Tibial artery (tissue), 4 donors: ENCODE measurements around the gene ZNF766.

Source experiments
- DNase-seq, 2 donors: peaks; one replicate each; pipeline ENCODE4 v3.0.0-alpha.2; 2019
- H3K27ac ChIP-seq, 2 donors: fragments of 200-600 bp; sonication (generic) in 1 of 2; 1 replicate in 1 of 2; 2 replicates in 1 of 2; pipeline ENCODE4 v1.5.1; 2018 to 2019; ENCODE audit warnings: mild to moderate bottlenecking in 1 of 2
- H3K27me3 ChIP-seq, 2 donors: fragments of 200-600 bp; sonication (generic) in 1 of 2; one replicate each; pipeline versions ENCODE4 v1.5.1 to v1.6.0; 2016 to 2019
- H3K36me3 ChIP-seq, 3 donors: fragments of 200-600 bp; sonication (generic) in 2 of 3; one replicate each; pipeline ENCODE4 v1.5.1; 2016 to 2019; ENCODE audit warnings: mild to moderate bottlenecking in 2 of 3
- H3K4me1 ChIP-seq, 4 donors: fragments of 200-600 bp; sonication (generic) in 2 of 4; 1 replicate in 3 of 4; 2 replicates in 1 of 4; pipeline ENCODE4 v1.5.1; 2016 to 2019
- H3K4me3 ChIP-seq, 2 donors: fragments of 200-600 bp; sonication (generic) in 1 of 2; 1 replicate in 1 of 2; 2 replicates in 1 of 2; pipeline ENCODE4 v1.5.1; 2018 to 2019; ENCODE audit warnings: mild to moderate bottlenecking in 2 of 2
- H3K9me3 ChIP-seq, 3 donors: fragments of 200-600 bp; sonication (generic) in 1 of 3; one replicate each; pipeline ENCODE4 v1.5.1; 2016 to 2019
- CTCF ChIP-seq, 2 experiments: fragments of 200-600 bp in 1 of 2; fragments of 450-650 bp in 1 of 2; IDR thresholded peaks; one replicate each; pipeline ENCODE4 v1.5.1; 2017 to 2019; ENCODE audit warnings: antibody characterized with exemption in 2 of 2, mild to moderate bottlenecking in 1 of 2, moderate library complexity in 1 of 2
- intact Hi-C: fragments of 100-400 bp; cut with DNase I; formaldehyde crosslinking; loops from one replicate; pipeline ENCODE4 v1.15.0; 2023; ENCODE audit warnings: low total_unique reads

ZNF766 gene

GRCh38 chr19:52231154-52231910, 38.1 kb upstream of the ZNF766 start:
- no peak for TF ChIP-seq CTCF (IDR thresholded peaks at IDR 0.05)
- H3K27me3 ChIP-seq = no peaks in the 10 kb centered on the region
- no peaks in the 10 kb centered on the region for H3K4me1 ChIP-seq
- H3K36me3 ChIP-seq = peaks cover 19 to 37% (median 27%) of the 10 kb centered on the region in 3 donors
- no peaks in the 10 kb centered on the region for H3K9me3 ChIP-seq
- H3K27ac ChIP-seq = no peak overlapping the region
- DNase-seq = no peak
- intact Hi-C loops = loop anchor here (10.0 kb wide), 2 partner anchors 57 to 307 kb away; partner anchors contain the start of genes ZNF613 and ZNF836
- H3K4me3 ChIP-seq = no peak overlapping the region

GRCh38 chr19:52234406-52234805, 35.0 kb upstream of the ZNF766 start:
- intact Hi-C loops = loop anchor here (10.0 kb wide), 2 partner anchors 60 to 310 kb away; partner anchors contain the start of genes ZNF613 and ZNF836
- no peaks in the 10 kb centered on the region for H3K9me3 ChIP-seq
- H3K4me3 ChIP-seq = no peak overlapping the region
- no peaks in the 10 kb centered on the region for H3K4me1 ChIP-seq
- H3K27ac ChIP-seq = no peak overlapping the region
- peaks cover 0 to 6% (median 0%) of the 10 kb centered on the region in 3 donors for H3K36me3 ChIP-seq
- no peaks in the 10 kb centered on the region for H3K27me3 ChIP-seq
- no peak for DNase-seq
- no peak for TF ChIP-seq CTCF (IDR thresholded peaks at IDR 0.05)

GRCh38 chr19:52237197-52237596, 32.2 kb upstream of the ZNF766 start:
- no peak for TF ChIP-seq CTCF (IDR thresholded peaks at IDR 0.05)
- intact Hi-C loops = loop anchor here (2.0 to 10.0 kb wide), 3 partner anchors 62 to 312 kb away; partner anchors contain the start of genes ZNF613, ZNF616 and ZNF836

GRCh38 chr19:52237771-52238400, 31.5 kb upstream of the ZNF766 start:
- H3K4me1 ChIP-seq = no peaks in the 10 kb centered on the region
- no peaks in the 10 kb centered on the region for H3K27me3 ChIP-seq
- TF ChIP-seq CTCF (IDR thresholded peaks at IDR 0.05) = peak; percentile 81 to 92
- no peak overlapping the region for H3K4me3 ChIP-seq
- no peak overlapping the region for H3K27ac ChIP-seq
- no peaks in the 10 kb centered on the region for H3K36me3 ChIP-seq
- no peaks in the 10 kb centered on the region for H3K9me3 ChIP-seq
- peak; percentile 32 to 72 for DNase-seq
- intact Hi-C loops = loop anchor here (2.0 to 10.0 kb wide), 3 partner anchors 63 to 313 kb away; partner anchors contain the start of genes ZNF613, ZNF616 and ZNF836

More at GRCh38 chr19:52237197-52237596, 32.2 kb upstream of the ZNF766 start:
- H3K9me3 ChIP-seq = no peaks in the 10 kb centered on the region
- no peak overlapping the region for H3K4me3 ChIP-seq
- no peaks in the 10 kb centered on the region for H3K36me3 ChIP-seq
- no peaks in the 10 kb centered on the region for H3K27me3 ChIP-seq
- DNase-seq = no peak
- H3K27ac ChIP-seq = no peak overlapping the region
- H3K4me1 ChIP-seq = no peaks in the 10 kb centered on the region

- no peaks in the 10 kb centered on the region for H3K9me3 ChIP-seq
- DNase-seq = no peak
- no peaks in the 10 kb centered on the region for H3K27me3 ChIP-seq
- no peak overlapping the region for H3K27ac ChIP-seq
- H3K36me3 ChIP-seq = no peaks in the 10 kb centered on the region
- intact Hi-C loops = no loop called here
- no peak overlapping the region for H3K4me3 ChIP-seq
- no peak for TF ChIP-seq CTCF (IDR thresholded peaks at IDR 0.05)
- H3K4me1 ChIP-seq = no peaks in the 10 kb centered on the region
These were observed 25.4 kb upstream of the ZNF766 start for GRCh38 chr19:52244021-52244420.
